ENCODE results near the gene EMSY.
"Not testable (repeated sequence)": the region's sequence is repeated elsewhere in the genome, so short reads cannot be mapped to it uniquely, and the experiment has no call there.

EMSY gene

GRCh38 chr11:76589964-76590950 is 145.4 kb downstream of the EMSY start:
- no peak overlapping the region for H3K27ac ChIP-seq
- TF ChIP-seq CTCF (IDR thresholded peaks at IDR 0.05) = no peak
- no peak for TF ChIP-seq ZFX (IDR thresholded peaks at IDR 0.05; ENCODE audit: borderline replicate concordance)

GRCh38 chr11:76591416-76591815 is 146.6 kb downstream of the EMSY start:
- no peak overlapping the region for H3K27ac ChIP-seq
- TF ChIP-seq ZFX (IDR thresholded peaks at IDR 0.05; ENCODE audit: borderline replicate concordance) (no peak), CTCF (IDR thresholded peaks at IDR 0.05) (no peak)

GRCh38 chr11:76592025-76592914 is 147.5 kb downstream of the EMSY start:
- TF ChIP-seq CTCF (IDR thresholded peaks at IDR 0.05) (no peak), ZFX (IDR thresholded peaks at IDR 0.05; ENCODE audit: borderline replicate concordance) (no peak)
- no peak overlapping the region for H3K27ac ChIP-seq

- H3K27ac ChIP-seq = no peak overlapping the region
- TF ChIP-seq CTCF (IDR thresholded peaks at IDR 0.05) = no peak
- no peak for TF ChIP-seq ZFX (IDR thresholded peaks at IDR 0.05; ENCODE audit: borderline replicate concordance)
These were observed 148.1 kb downstream of the EMSY start for GRCh38 chr11:76592961-76593360.

- H3K27ac ChIP-seq = not testable (repeated sequence)
These were observed 150.3 kb downstream of the EMSY start for GRCh38 chr11:76595091-76595490.

- H3K27ac ChIP-seq = no peak overlapping the region
- TF ChIP-seq CTCF (IDR thresholded peaks at IDR 0.05) (no peak), ZFX (IDR thresholded peaks at IDR 0.05; ENCODE audit: borderline replicate concordance) (no peak)
These were observed 151.8 kb downstream of the EMSY start for GRCh38 chr11:76596652-76597051.

DNA sequence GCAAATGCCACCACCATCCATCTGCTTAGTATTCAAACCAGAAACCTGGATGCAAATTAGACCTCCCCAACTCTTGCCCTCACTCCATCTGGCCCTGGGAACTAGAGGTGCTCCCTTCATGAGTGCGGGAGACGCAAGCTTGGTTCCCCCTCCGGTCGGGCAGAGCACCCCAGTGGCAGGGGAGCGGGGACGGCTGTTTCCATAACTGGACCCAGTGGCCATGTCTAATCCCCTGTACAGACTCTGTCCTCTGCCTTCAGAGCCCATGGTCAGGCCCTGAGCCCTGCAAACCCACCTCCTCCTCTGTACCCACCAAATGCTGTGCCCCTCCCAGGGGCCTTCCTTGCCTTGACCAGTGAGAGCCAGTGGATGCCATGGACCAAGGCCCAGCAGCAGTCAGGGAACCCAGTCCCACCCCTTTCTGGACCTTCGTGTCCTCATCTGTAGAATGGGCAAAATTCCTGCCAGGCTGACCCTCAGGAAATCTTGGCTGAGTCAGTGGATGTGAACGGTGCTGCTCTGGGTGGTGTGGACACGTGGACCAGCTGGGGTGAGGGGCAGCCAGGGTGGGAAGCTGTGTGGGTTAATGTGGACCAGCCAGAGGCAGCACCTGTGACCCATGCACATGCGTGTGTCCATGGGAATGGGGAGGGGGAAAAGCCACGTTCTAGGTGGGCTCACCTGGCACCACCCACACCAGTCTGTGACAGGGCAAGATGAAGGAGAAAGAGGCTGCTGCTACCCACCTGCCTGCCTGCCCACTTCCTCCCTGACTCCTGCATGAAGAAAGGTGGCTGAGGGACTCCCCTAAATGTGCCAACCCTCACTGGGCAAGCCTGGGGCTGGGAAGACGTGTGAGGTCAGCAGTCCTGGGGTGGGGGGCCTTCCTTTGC is 153.0 kb downstream of the EMSY start:
- no peak for TF ChIP-seq CTCF (IDR thresholded peaks at IDR 0.05)
- TF ChIP-seq ZFX (IDR thresholded peaks at IDR 0.05; ENCODE audit: borderline replicate concordance) = no peak
- no peak overlapping the region for H3K27ac ChIP-seq

Measured in 22Rv1 (cell line).